Pancreas (tissue), 10 donors: Measurements from ENCODE around the gene DSCAML1. TPM values are rescaled to one million over a fixed set of nuclear protein-coding genes. Genes with fewer than 3 reads are reported as not detected.
A peak's percentile ranks its signal among the peaks of the same experiment; 100 is the strongest.

Experiments used
- ATAC-seq, 4 donors: fragments of 200-7000 bp; cut with Tn5 transposase; one replicate each; pipeline versions ENCODE4 v1.8.0 to v1.9.1; 2020; ENCODE audit warnings: mild to moderate bottlenecking in 4 of 4, moderate library complexity in 4 of 4
- DNase-seq, 6 donors: peaks; one replicate each; pipeline ENCODE4 v3.0.0-alpha.2; 2020
- FAIRE-seq: peaks from 2 replicates; lab custom pipeline; 2012; peaks lifted over from hg19 to GRCh38; lab: Jason Lieb, UNC
- H3K27ac ChIP-seq, 4 donors: fragments of 200-600 bp; sonication (generic); 1 replicate in 3 of 4; 2 replicates in 1 of 4; pipeline versions ENCODE4 v1.5.0 to v1.8.0; 2020
- H3K27me3 ChIP-seq, 4 donors: fragments of 200-600 bp; one replicate each; pipeline ENCODE4 v1.8.0; 2021
- H3K36me3 ChIP-seq, 3 donors: fragments of 200-600 bp; sonication (generic) in 1 of 3; one replicate each; pipeline versions ENCODE4 v1.5.0 to v1.8.0; 2020 to 2021
- H3K4me1 ChIP-seq, 3 donors: fragments of 200-600 bp; one replicate each; pipeline ENCODE4 v1.8.0; 2021
- H3K4me3 ChIP-seq, 4 donors: fragments of 200-600 bp; sonication (generic) in 2 of 4; one replicate each; pipeline versions ENCODE4 v1.5.0 to v1.8.0; 2020 to 2021
- H3K9me3 ChIP-seq, 4 donors: fragments of 200-600 bp; one replicate each; pipeline ENCODE4 v1.8.0; 2021
- CTCF ChIP-seq, 4 donors: fragments of 200-600 bp; sonication (generic) in 3 of 4; IDR thresholded peaks; one replicate each; pipeline versions ENCODE4 v1.5.0 to v1.8.0; 2021; ENCODE audit warnings: antibody characterized with exemption in 4 of 4
- WGBS, 2 donors: extraction: QIAGEN DNeasy Blood & Tissue Kit; methylation state at CpG; one replicate each; pipeline ENCODE4 v1.1.7; 2013; 5-methylcytosine and 5-hydroxymethylcytosine counted together
- intact Hi-C, 3 donors: fragments of 100-400 bp; cut with DNase I; formaldehyde crosslinking; loops; one replicate each; pipeline versions ENCODE4 v1.11.1 to v1.14.2; 2022
- polyA plus RNA-seq, 2 donors: library from polyadenylated mRNA; stranded (reverse); fragments of 200-250 nt; gene quantifications; one replicate each; pipeline ENCODE4 v1.2.3, GENCODE V29; 2013
- total RNA-seq, 6 donors: library from RNA; stranded (reverse); fragmentation: NEBNext Ultra II Directional in 4 of 6; extraction: Animal tissue kit (Norgen Biotek cat#: 25700) in 4 of 6; gene quantifications; one replicate each; pipeline versions ENCODE4 v1.2.1 to v1.2.4, GENCODE V29; 2021 to 2023
- donor health status: healthy with polysubstance abuse.
- donor health status: DM: no; HTN: no; CAD: no; lungs with moderate emphysema.
- donor health status: DM: no; HTN: no; CAD: no.
- donor health status: control.
- donor health status: control.
- donor health status: Bipolar disorder and iron deficiency.
- donor health status: DM: yes; HTN: yes; CAD: no.
- donor health status: DM: no; HTN: no; CAD: no.
- donor health status: DM: no; HTN: no; CAD: no.
- donor health status: DM: yes; HTN: yes; CAD: no.

Gene DSCAML1
- total and polyA plus RNA-seq, 8 donors = 0.69 to 2.7 (median 1.8) TPM

GRCh38 chr11:117832511-117832910, 35.5 kb upstream of the DSCAML1 start:
- Histone ChIP-seq H3K27me3 (no peaks in the 10 kb centered on the region), H3K4me3 (no peak overlapping the region), H3K4me1 (peaks cover 12 to 25% (median 18%) of the 10 kb centered on the region in 3 donors), H3K9me3 (no peaks in the 10 kb centered on the region), H3K27ac (peak overlapping the region; percentile 70 to 89 (median 82)), H3K36me3 (no peaks in the 10 kb centered on the region)
- DNase-seq = peak in 3 of 6 donors; percentile 12 to 38 (median 28)
- no peak for ATAC-seq
- TF ChIP-seq CTCF (IDR thresholded peaks at IDR 0.05) = no peak
- no peak for FAIRE-seq
- WGBS, 2 donors = 86 to 88% methylated on average over 8 of the region's 8 CpGs
- intact Hi-C loops = no loop called here

- no peak overlapping the region for H3K4me3 ChIP-seq
- peak overlapping the region; percentile 70 to 89 (median 82) for H3K27ac ChIP-seq
- no peaks in the 10 kb centered on the region for H3K36me3 ChIP-seq
- H3K4me1 ChIP-seq = peaks cover 12 to 25% (median 18%) of the 10 kb centered on the region in 3 donors
- WGBS, 2 donors = 84 to 87% methylated on average over 7 of the region's 7 CpGs
- DNase-seq = peak in 3 of 6 donors; percentile 13 to 41 (median 19)
- no peak for FAIRE-seq
- ATAC-seq = no peak
- H3K9me3 ChIP-seq = no peaks in the 10 kb centered on the region
- intact Hi-C loops = no loop called here
- H3K27me3 ChIP-seq = no peaks in the 10 kb centered on the region
- TF ChIP-seq CTCF (IDR thresholded peaks at IDR 0.05) = no peak
These were observed 34.8 kb upstream of the DSCAML1 start for GRCh38 chr11:117831661-117832415.

GRCh38 chr11:117830674-117831351, 33.8 kb upstream of the DSCAML1 start:
- TF ChIP-seq CTCF (IDR thresholded peaks at IDR 0.05) = no peak
- intact Hi-C loops = no loop called here
- peak in 3 of 6 donors; percentile 14 to 47 (median 30) for DNase-seq
- H3K27me3 ChIP-seq = no peaks in the 10 kb centered on the region
- H3K4me3 ChIP-seq = no peak overlapping the region
- no peak for ATAC-seq
- H3K4me1 ChIP-seq = peaks cover 12 to 25% (median 18%) of the 10 kb centered on the region in 3 donors
- H3K27ac ChIP-seq = peak overlapping the region in 2 of 4 donors; percentile 86 to 91
- no peaks in the 10 kb centered on the region for H3K9me3 ChIP-seq
- 74% methylated on average over 6 of the region's 6 CpGs for WGBS, 2 donors
- FAIRE-seq = no peak
- H3K36me3 ChIP-seq = no peaks in the 10 kb centered on the region

GRCh38 chr11:117830072-117830471, 33.1 kb upstream of the DSCAML1 start:
- WGBS, 2 donors = 81 to 96% methylated on average over 14 of the region's 14 CpGs
- Histone ChIP-seq H3K27me3 (no peaks in the 10 kb centered on the region), H3K4me1 (peaks cover 12 to 25% (median 18%) of the 10 kb centered on the region in 3 donors), H3K27ac (peak overlapping the region in 3 of 4 donors; percentile 58 to 91 (median 86)), H3K36me3 (no peaks in the 10 kb centered on the region), H3K9me3 (no peaks in the 10 kb centered on the region), H3K4me3 (no peak overlapping the region)
- ATAC-seq (no peak), FAIRE-seq (no peak), DNase-seq (peak in 3 of 6 donors; percentile 14 to 51 (median 35))
- intact Hi-C loops = no loop called here
- TF ChIP-seq CTCF (IDR thresholded peaks at IDR 0.05) = no peak
